CD4-positive, alpha-beta memory T cell (primary cell): ENCODE data around the gene SLC29A1. TPM values are rescaled to one million over a fixed set of nuclear protein-coding genes. Genes with fewer than 3 reads are reported as not detected.

Source experiments
- CTCF ChIA-PET: fragments of 350-600 bp; sonication (Branson Sonifier 250); formaldehyde crosslinking; loops from one replicate; lab custom pipeline; 2021; ENCODE audit warnings: inconsistent platforms; ENCODE audit not compliant: partially characterized antibody; lab: Charles Lee
- POLR2A ChIA-PET: fragments of 350-600 bp; sonication (Branson Sonifier 250); formaldehyde crosslinking; loops from one replicate; lab custom pipeline; 2021; ENCODE audit not compliant: partially characterized antibody; lab: Charles Lee
- DNase-seq, 5 donors: peaks; one replicate each; pipeline versions ENCODE4 v3.0.0 to v3.0.0-alpha.2; 2020 to 2022; ENCODE audit warnings: mixed read lengths in 1 of 5
- H3K27ac ChIP-seq: one replicate; pipeline ENCODE4 v1.7.0; 2013; ENCODE audit warnings: low read depth, low read length
- H3K27me3 ChIP-seq: 2 replicates; pipeline ENCODE4 v1.7.0; 2013; ENCODE audit warnings: mild to moderate bottlenecking, low read length, moderate library complexity; ENCODE audit not compliant: insufficient read depth
- H3K36me3 ChIP-seq: 2 replicates; pipeline ENCODE4 v1.7.0; 2013; ENCODE audit warnings: mild to moderate bottlenecking, low read length, moderate library complexity; ENCODE audit not compliant: insufficient read depth
- H3K4me1 ChIP-seq: 2 replicates; pipeline ENCODE4 v1.7.0; 2013; ENCODE audit warnings: mild to moderate bottlenecking, low read length, moderate library complexity; ENCODE audit not compliant: insufficient read depth
- H3K4me3 ChIP-seq, 2 donors: one replicate each; pipeline ENCODE4 v1.7.0; 2013; ENCODE audit warnings: low read length in 2 of 2, mild to moderate bottlenecking in 1 of 2
- H3K9me3 ChIP-seq, 2 donors: one replicate each; pipeline ENCODE4 v1.7.0; 2013; ENCODE audit warnings: low read length in 2 of 2, control low read depth in 1 of 2; ENCODE audit not compliant: control insufficient read depth in 1 of 2
- H3K27ac Mint-ChIP-seq, 7 donors: one replicate each; pipeline ENCODE4 v1.8.0; 2020 to 2021; ENCODE audit warnings: mixed read lengths in 7 of 7, mild to moderate bottlenecking in 6 of 7, inconsistent platforms in 3 of 7, moderate library complexity in 3 of 7
- H3K27me3 Mint-ChIP-seq, 2 donors: one replicate each; pipeline ENCODE4 v1.8.0; 2020 to 2021; ENCODE audit warnings: mixed read lengths in 2 of 2
- H3K36me3 Mint-ChIP-seq, 2 donors: one replicate each; pipeline ENCODE4 v1.8.0; 2020 to 2021; ENCODE audit warnings: mixed read lengths in 2 of 2, inconsistent platforms in 1 of 2, mild to moderate bottlenecking in 1 of 2
- H3K4me1 Mint-ChIP-seq, 4 donors: one replicate each; pipeline ENCODE4 v1.8.0; 2020 to 2021; ENCODE audit warnings: mixed read lengths in 4 of 4, mild to moderate bottlenecking in 1 of 4
- H3K4me3 Mint-ChIP-seq, 8 donors: one replicate each; pipeline ENCODE4 v1.8.0; 2020 to 2021; ENCODE audit warnings: mixed read lengths in 8 of 8, mild to moderate bottlenecking in 7 of 8, moderate library complexity in 6 of 8, inconsistent platforms in 3 of 8
- H3K9me3 Mint-ChIP-seq, 8 donors: one replicate each; pipeline ENCODE4 v1.8.0; 2020 to 2021; ENCODE audit warnings: mixed read lengths in 8 of 8, mild to moderate bottlenecking in 5 of 8, inconsistent platforms in 3 of 8, moderate library complexity in 1 of 8
- intact Hi-C: fragments of 100-400 bp; cut with micrococcal nuclease; formaldehyde crosslinking; loops from one replicate; pipeline ENCODE4 v1.15.1; 2023
- polyA plus RNA-seq, 2 donors: library from polyadenylated mRNA; unstranded; fragments of 300-500 nt; fragmentation: Illumina TruSeq; gene quantifications; one replicate each; pipeline ENCODE4 v1.2.3, GENCODE V29; 2021
- total RNA-seq, 2 experiments: library from RNA; stranded (reverse); gene quantifications; one replicate each; pipeline ENCODE4 v1.2.3, GENCODE V29; 2021

The SLC29A1 gene
- total and polyA plus RNA-seq, 4 experiments from 2014 or later, result 2.1 to 3.7 (median 3.2) TPM

DNA sequence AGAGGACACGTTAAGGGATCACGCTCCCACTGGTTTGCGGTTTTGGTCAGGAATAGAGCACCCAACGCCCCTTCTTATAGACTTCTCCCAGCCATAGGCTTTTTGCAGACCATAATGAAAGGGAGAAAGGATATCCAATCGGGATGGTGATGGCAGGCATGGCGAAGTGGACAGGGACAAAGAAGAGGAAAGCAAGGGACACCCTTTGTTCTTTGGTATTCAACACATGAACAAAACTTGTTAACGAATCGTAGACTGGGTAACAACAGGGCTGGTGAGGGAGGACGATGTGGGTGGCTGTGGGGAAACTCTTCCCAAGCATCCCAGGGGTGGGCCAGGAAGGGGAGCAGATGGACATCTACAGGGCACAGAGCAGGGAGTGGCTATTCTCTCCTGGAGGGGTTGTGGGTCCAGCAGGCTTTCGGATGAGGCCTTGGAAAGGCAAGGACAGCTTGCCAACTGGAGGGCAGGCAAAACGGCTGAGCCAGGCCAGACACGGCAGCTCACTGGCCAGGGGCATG, 22.1 kb downstream of the SLC29A1 start:
- Mint-ChIP-seq H3K4me3 (peak overlapping the region; percentile 97 to 100 (median 99)), H3K36me3 (peaks cover 19 to 44% of the 10 kb centered on the region in 2 donors), H3K9me3 (peaks cover 0 to 8% (median 0%) of the 10 kb centered on the region in 8 donors), H3K27me3 (peaks cover 2 to 4% of the 10 kb centered on the region in 2 donors), H3K4me1 (peaks cover 24 to 50% (median 34%) of the 10 kb centered on the region in 4 donors), H3K27ac (peak overlapping the region; percentile 57 to 99 (median 95))
- CTCF ChIA-PET, result interaction anchor here (1.1 to 5.5 kb wide), 7 partner anchors 8 to 73 kb away, joined by 3 to 68 read pairs (median 11); partner anchors contain the start of genes SLC29A1 and SLC35B2
- peak overlapping the region in 1 of 2 donors; percentile 96 for H3K4me3 ChIP-seq
- H3K4me1 ChIP-seq, result peaks cover 33% of the 10 kb centered on the region
- no peaks in the 10 kb centered on the region for H3K9me3 ChIP-seq
- POLR2A ChIA-PET, result interaction anchor here (1.4 to 6.3 kb wide), 10 partner anchors 8 to 616 kb away, joined by 4 to 217 read pairs (median 40); partner anchors contain the start of genes AARS2, NFKBIE, SLC29A1 and SLC35B2
- DNase-seq, result no peak
- H3K27me3 ChIP-seq, result no peaks in the 10 kb centered on the region
- peak overlapping the region; percentile 97 for H3K27ac ChIP-seq
- intact Hi-C loops, result loop anchor here (5.0 kb wide), 1 partner anchor 608 kb away; the partner anchor contains the start of gene MAD2L1BP
- H3K36me3 ChIP-seq, result peaks cover 15% of the 10 kb centered on the region

- intact Hi-C loops, result loop anchor here (1.0 to 5.0 kb wide), 3 partner anchors 23 to 609 kb away; partner anchors contain the start of genes AARS2, MAD2L1BP and SLC29A1
- H3K4me3 Mint-ChIP-seq, result peak overlapping the region; percentile 97 to 100 (median 99)
- H3K4me1 Mint-ChIP-seq, result peaks cover 24 to 55% (median 34%) of the 10 kb centered on the region in 4 donors
- H3K36me3 ChIP-seq, result peaks cover 21% of the 10 kb centered on the region
- H3K4me1 ChIP-seq, result peaks cover 33% of the 10 kb centered on the region
- ChIA-PET POLR2A (interaction anchor here (0.7 to 6.3 kb wide), 25 partner anchors 8 to 1317 kb away, joined by 3 to 217 read pairs (median 8); partner anchors contain the start of genes AARS2, CDC5L, CNPY3 and GTPBP2), CTCF (interaction anchor here (1.1 to 5.5 kb wide), 7 partner anchors 8 to 74 kb away, joined by 3 to 68 read pairs (median 11); partner anchors contain the start of genes SLC29A1 and SLC35B2)
- no peaks in the 10 kb centered on the region for H3K9me3 ChIP-seq
- H3K27me3 Mint-ChIP-seq, result peaks cover 2 to 4% of the 10 kb centered on the region in 2 donors
- peaks cover 0 to 8% (median 0%) of the 10 kb centered on the region in 8 donors for H3K9me3 Mint-ChIP-seq
- H3K27me3 ChIP-seq, result no peaks in the 10 kb centered on the region
- DNase-seq, result peak; percentile 80 to 85 (median 82)
- H3K36me3 Mint-ChIP-seq, result peaks cover 25 to 50% of the 10 kb centered on the region in 2 donors
- peak overlapping the region; percentile 95 to 99 (median 99) for H3K27ac Mint-ChIP-seq
- H3K4me3 ChIP-seq, result peak overlapping the region; percentile 83 to 96
- H3K27ac ChIP-seq, result peak overlapping the region; percentile 97
Measured at GRCh38 chr6:44245912-44246662, 22.7 kb downstream of the SLC29A1 start.

GRCh38 chr6:44246663-44247337, 23.4 kb downstream of the SLC29A1 start, which contains the start of gene HSP90AB1:
Gene HSP90AB1, plus strand, starts transcription at chr6:44247101. Its CDS starts 1,529 bp downstream, at chr6:44248630.
- peaks cover 2 to 4% of the 10 kb centered on the region in 2 donors for H3K27me3 Mint-ChIP-seq
- Histone ChIP-seq H3K4me3 (peak within 1 kb of the TSS; percentile 83 to 96), H3K27ac (peak within 1 kb of the TSS; percentile 97), H3K4me1 (peaks cover 33% of the 10 kb centered on the region), H3K36me3 (peaks cover 28% of the 10 kb centered on the region), H3K27me3 (no peaks in the 10 kb centered on the region), H3K9me3 (no peaks in the 10 kb centered on the region)
- H3K9me3 Mint-ChIP-seq, result peaks cover 0 to 8% (median 0%) of the 10 kb centered on the region in 8 donors
- H3K4me1 Mint-ChIP-seq, result peaks cover 27 to 62% (median 36%) of the 10 kb centered on the region in 4 donors
- intact Hi-C loops, result loop anchor here (1.0 to 5.0 kb wide), 7 partner anchors 8 to 609 kb away; partner anchors contain the start of genes AARS2, MAD2L1BP, MRPL14 and NFKBIE
- peaks cover 32 to 57% of the 10 kb centered on the region in 2 donors for H3K36me3 Mint-ChIP-seq
- ChIA-PET CTCF (interaction anchor here (1.5 to 5.5 kb wide), 6 partner anchors 8 to 31 kb away, joined by 3 to 68 read pairs (median 14); partner anchors contain the start of genes SLC29A1 and SLC35B2), POLR2A (interaction anchor here (0.7 to 6.3 kb wide), 28 partner anchors 9 to 1464 kb away, joined by 3 to 217 read pairs (median 8); partner anchors contain the start of genes AARS2, CDC5L, CNPY3 and GTPBP2)
- peak within 1 kb of the TSS; percentile 95 to 99 (median 99) for H3K27ac Mint-ChIP-seq
- peak; percentile 96 to 99 (median 97) for DNase-seq
- peak within 1 kb of the TSS; percentile 97 to 100 (median 99) for H3K4me3 Mint-ChIP-seq

GRCh38 chr6:44247338-44248302, 24.2 kb downstream of the SLC29A1 start:
- peak overlapping the region; percentile 83 to 96 for H3K4me3 ChIP-seq
- ChIA-PET POLR2A (interaction anchor here (0.7 to 6.3 kb wide), 25 partner anchors 10 to 1465 kb away, joined by 3 to 217 read pairs (median 8); partner anchors contain the start of genes AARS2, CDC5L, CNPY3 and GTPBP2), CTCF (interaction anchor here (1.6 to 5.5 kb wide), 5 partner anchors 8 to 25 kb away, joined by 7 to 68 read pairs (median 18); partner anchors contain the start of genes SLC29A1 and SLC35B2)
- DNase-seq, result peak; percentile 84 to 94 (median 87)
- no peaks in the 10 kb centered on the region for H3K27me3 ChIP-seq
- Mint-ChIP-seq H3K27ac (peak overlapping the region; percentile 95 to 99 (median 99)), H3K27me3 (peaks cover 2 to 4% of the 10 kb centered on the region in 2 donors), H3K4me1 (peaks cover 27 to 66% (median 39%) of the 10 kb centered on the region in 4 donors), H3K9me3 (peaks cover 0 to 8% (median 0%) of the 10 kb centered on the region in 8 donors), H3K36me3 (peaks cover 38 to 64% of the 10 kb centered on the region in 2 donors), H3K4me3 (peak overlapping the region; percentile 97 to 100 (median 99))
- intact Hi-C loops, result loop anchor here (1.0 to 5.0 kb wide), 6 partner anchors 9 to 610 kb away; partner anchors contain the start of genes AARS2, MAD2L1BP, MRPL14 and NFKBIE
- H3K27ac ChIP-seq, result peak overlapping the region; percentile 97
- peaks cover 33% of the 10 kb centered on the region for H3K4me1 ChIP-seq
- H3K36me3 ChIP-seq, result peaks cover 35% of the 10 kb centered on the region
- no peaks in the 10 kb centered on the region for H3K9me3 ChIP-seq

DNA sequence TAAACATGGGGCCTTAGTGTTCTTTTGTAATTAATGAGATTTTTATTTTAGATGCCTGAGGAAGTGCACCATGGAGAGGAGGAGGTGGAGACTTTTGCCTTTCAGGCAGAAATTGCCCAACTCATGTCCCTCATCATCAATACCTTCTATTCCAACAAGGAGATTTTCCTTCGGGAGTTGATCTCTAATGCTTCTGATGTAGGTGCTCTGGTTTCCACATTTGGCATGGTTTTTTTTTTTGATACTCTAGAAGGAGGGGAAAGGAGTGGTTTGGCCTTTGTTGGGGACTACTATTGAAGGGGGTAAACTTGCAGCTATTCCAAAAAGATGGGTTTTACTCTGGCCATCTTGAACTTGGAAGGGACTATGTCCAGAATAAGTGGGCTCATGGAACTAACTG, 25.2 kb downstream of the SLC29A1 start:
- Histone ChIP-seq H3K4me3 (peak overlapping the region; percentile 83 to 96), H3K27ac (peak overlapping the region; percentile 97), H3K27me3 (no peaks in the 10 kb centered on the region), H3K4me1 (peaks cover 33% of the 10 kb centered on the region), H3K9me3 (no peaks in the 10 kb centered on the region), H3K36me3 (peaks cover 44% of the 10 kb centered on the region)
- Mint-ChIP-seq H3K9me3 (peaks cover 0 to 8% (median 0%) of the 10 kb centered on the region in 8 donors), H3K36me3 (peaks cover 47 to 74% of the 10 kb centered on the region in 2 donors), H3K4me3 (peak overlapping the region; percentile 97 to 100 (median 99)), H3K27me3 (peaks cover 2 to 4% of the 10 kb centered on the region in 2 donors), H3K27ac (peak overlapping the region; percentile 90 to 99 (median 99)), H3K4me1 (peaks cover 32 to 76% (median 46%) of the 10 kb centered on the region in 4 donors)
- intact Hi-C loops, result loop anchor here (5.0 kb wide), 1 partner anchor 611 kb away; the partner anchor contains the start of gene MAD2L1BP
- ChIA-PET CTCF (interaction anchor here (3.0 to 5.5 kb wide), 2 partner anchors 7 to 11 kb away, joined by 18 to 68 read pairs; partner anchors contain the start of gene SLC35B2), POLR2A (interaction anchor here (1.3 to 6.3 kb wide), 7 partner anchors 9 to 613 kb away, joined by 3 to 217 read pairs (median 71); partner anchors contain the start of genes MAD2L1BP, NFKBIE, SLC29A1 and SLC35B2)
- no peak for DNase-seq
